H1 (cell line): ENCODE data around the gene NSMCE3. TPM values are rescaled to one million over a fixed set of nuclear protein-coding genes. Genes with fewer than 3 reads are reported as not detected.

Experiments used
- BRCA1 ChIP-seq: IDR thresholded peaks from 2 replicates; pipeline ENCODE4 v1.6.1; 2012; ENCODE audit warnings: low read depth, low read length, improper control_type of control experiment
- NRF1 ChIP-seq: IDR thresholded peaks from 2 replicates; pipeline ENCODE4 v1.6.1; 2011; ENCODE audit warnings: mild to moderate bottlenecking, low read depth, low read length, improper control_type of control experiment
- SP4 ChIP-seq: IDR thresholded peaks from 2 replicates; pipeline ENCODE4 v1.6.1; 2012; ENCODE audit warnings: low read length, inconsistent platforms
- polyA plus RNA-seq, 7 experiments: library from polyadenylated mRNA; depleted of rRNA in 3 of 7; stranded (reverse) in 5 of 7; unstranded in 2 of 7; fragments of >200 nt in 5 of 7; fragments of 200-250 nt in 2 of 7; gene quantifications; 1 replicate in 5 of 7; 2 replicates in 1 of 7; 4 replicates in 1 of 7; pipeline versions ENCODE4 v1.2.1 to v1.2.3, GENCODE V29; 2011 to 2013; ENCODE audit warnings: missing spikeins in 2 of 7, mixed read lengths in 2 of 7
- total RNA-seq: library from RNA; stranded (reverse); fragmentation: NEBNext Ultra II Directional; extraction: Animal tissue kit (Norgen Biotek cat#: 25700); gene quantifications from 2 replicates; pipeline ENCODE4 v1.2.1, GENCODE V29; 2021

The NSMCE3 gene
- total and polyA plus RNA-seq, 2 of the 8 experiments (the other 6 are each of a cell fraction or from before 2014, with no cell fraction given), result 4.3 to 6.7 TPM

GRCh38 chr15:29223640-29224039, 46.0 kb downstream of the NSMCE3 start (continued):
- TF ChIP-seq BRCA1 (no peak), NRF1 (no peak), SP4 (no peak)
